Kidney epithelial cell (primary cell): Measurements from ENCODE around the gene AFF3. TPM values are rescaled to one million over a fixed set of nuclear protein-coding genes. Genes with fewer than 3 reads are reported as not detected.
"Not testable (repeated sequence)": the region's sequence is repeated elsewhere in the genome, so short reads cannot be mapped to it uniquely, and the experiment has no call there.

Experiments
- DNase-seq: peaks from one replicate; pipeline ENCODE4 v3.0.0-alpha.2; 2010; ENCODE audit warnings: low read depth
- H3K27me3 ChIP-seq: 2 replicates; pipeline ENCODE4 v1.6.0; 2011; ENCODE audit warnings: low read length; ENCODE audit not compliant: control insufficient read depth, insufficient read depth
- H3K36me3 ChIP-seq: 2 replicates; pipeline ENCODE4 v1.5.1; 2011; ENCODE audit warnings: low read length; ENCODE audit not compliant: control insufficient read depth, insufficient read depth
- H3K4me3 ChIP-seq: 2 replicates; pipeline ENCODE4 v1.5.1; 2011; ENCODE audit warnings: low read depth, mild to moderate bottlenecking, control low read depth, low read length
- total RNA-seq: library from RNA; depleted of rRNA; stranded (reverse); fragments of >200 nt; gene quantifications from 2 replicates; pipeline ENCODE4 v1.2.3, GENCODE V29; 2015
- TF ChIP-seq, protein P1 (sequence below): IDR thresholded peaks from 2 replicates; pipeline ENCODE4 v1.5.1; 2011; ENCODE audit warnings: mild to moderate bottlenecking, moderate library complexity, low read length, control low read depth, inconsistent platforms; ENCODE audit not compliant: insufficient read depth, poor library complexity, severe bottlenecking

AFF3 gene
- total RNA-seq, 1 donor from 2014 or later = 13.9 TPM

- no peak overlapping the region for H3K4me3 ChIP-seq
- TF ChIP-seq, protein P1, sequence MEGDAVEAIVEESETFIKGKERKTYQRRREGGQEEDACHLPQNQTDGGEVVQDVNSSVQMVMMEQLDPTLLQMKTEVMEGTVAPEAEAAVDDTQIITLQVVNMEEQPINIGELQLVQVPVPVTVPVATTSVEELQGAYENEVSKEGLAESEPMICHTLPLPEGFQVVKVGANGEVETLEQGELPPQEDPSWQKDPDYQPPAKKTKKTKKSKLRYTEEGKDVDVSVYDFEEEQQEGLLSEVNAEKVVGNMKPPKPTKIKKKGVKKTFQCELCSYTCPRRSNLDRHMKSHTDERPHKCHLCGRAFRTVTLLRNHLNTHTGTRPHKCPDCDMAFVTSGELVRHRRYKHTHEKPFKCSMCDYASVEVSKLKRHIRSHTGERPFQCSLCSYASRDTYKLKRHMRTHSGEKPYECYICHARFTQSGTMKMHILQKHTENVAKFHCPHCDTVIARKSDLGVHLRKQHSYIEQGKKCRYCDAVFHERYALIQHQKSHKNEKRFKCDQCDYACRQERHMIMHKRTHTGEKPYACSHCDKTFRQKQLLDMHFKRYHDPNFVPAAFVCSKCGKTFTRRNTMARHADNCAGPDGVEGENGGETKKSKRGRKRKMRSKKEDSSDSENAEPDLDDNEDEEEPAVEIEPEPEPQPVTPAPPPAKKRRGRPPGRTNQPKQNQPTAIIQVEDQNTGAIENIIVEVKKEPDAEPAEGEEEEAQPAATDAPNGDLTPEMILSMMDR = no peak
- H3K36me3 ChIP-seq = no peaks in the 10 kb centered on the region
- no peaks in the 10 kb centered on the region for H3K27me3 ChIP-seq
- DNase-seq = no peak
Measured at GRCh38 chr2:99949963-99950362, 192.4 kb downstream of the AFF3 start.

DNA sequence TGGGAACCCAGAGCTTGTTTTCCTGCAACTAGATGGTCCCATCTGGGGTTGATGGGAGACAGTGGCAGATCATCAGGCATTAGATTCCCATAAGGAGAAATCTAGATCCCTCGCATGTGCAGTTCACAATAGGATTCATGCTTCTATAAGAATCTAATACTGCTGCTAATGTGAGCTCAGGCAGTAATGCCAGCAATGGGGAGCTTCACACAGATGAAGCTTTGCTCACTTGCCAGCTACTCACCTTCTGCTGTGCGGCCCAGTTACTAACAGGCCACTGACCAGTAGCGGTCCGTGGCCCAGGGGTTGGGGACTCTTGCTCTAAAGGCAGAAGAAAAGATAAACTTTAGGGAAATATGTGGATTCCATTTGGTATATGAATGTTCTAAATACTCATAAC, 192.9 kb downstream of the AFF3 start:
- DNase-seq = no peak
- Histone ChIP-seq H3K4me3 (no peak overlapping the region), H3K27me3 (no peaks in the 10 kb centered on the region), H3K36me3 (no peaks in the 10 kb centered on the region)
- TF ChIP-seq, protein P1 = no peak

DNA sequence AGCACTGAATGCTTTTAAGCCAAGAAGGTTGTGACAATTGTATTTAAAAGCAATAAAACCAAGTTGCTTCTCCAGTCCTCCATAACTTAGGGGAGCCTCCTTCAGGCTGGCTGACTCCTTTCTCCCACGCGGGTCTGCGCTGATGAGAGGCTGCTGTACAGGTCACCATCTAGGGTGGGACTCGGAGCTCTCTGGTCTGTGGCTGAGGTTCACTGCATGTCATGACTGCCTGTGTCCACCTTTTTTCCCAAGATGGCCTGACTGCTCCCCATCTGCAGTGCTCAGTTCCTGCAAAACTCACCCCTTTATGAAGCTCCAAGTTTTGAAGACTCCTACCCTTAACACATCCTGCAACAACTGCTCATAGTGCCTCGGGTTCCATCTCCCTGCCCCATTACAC, 194.4 kb downstream of the AFF3 start:
- TF ChIP-seq, protein P1 = no peak
- Histone ChIP-seq H3K4me3 (no peak overlapping the region), H3K36me3 (no peaks in the 10 kb centered on the region), H3K27me3 (no peaks in the 10 kb centered on the region)
- no peak for DNase-seq

- H3K36me3 ChIP-seq, H3K27me3 ChIP-seq, H3K4me3 ChIP-seq, DNase-seq: not testable (repeated sequence)
Measured at GRCh38 chr2:99947366-99947765, 195.0 kb downstream of the AFF3 start.

DNA sequence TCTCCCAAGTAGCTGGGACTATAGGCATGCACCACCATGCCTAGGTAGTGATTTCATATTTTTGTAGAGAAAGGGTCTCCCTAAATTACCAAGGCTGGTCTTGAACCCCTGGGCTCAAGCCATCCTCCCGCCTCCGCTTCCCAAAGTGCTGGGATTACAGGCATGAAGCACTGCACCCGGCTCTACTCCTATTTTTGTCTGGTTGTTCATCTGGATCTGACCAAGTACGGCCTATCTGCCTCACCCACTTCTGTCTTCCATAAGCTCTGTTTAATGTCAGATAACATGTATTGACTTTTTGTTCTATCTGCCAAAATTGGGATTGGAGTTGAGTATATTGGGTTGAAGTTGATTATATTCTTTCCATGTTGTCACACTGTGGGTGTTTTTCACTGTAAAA, 198.4 kb downstream of the AFF3 start:
- Histone ChIP-seq H3K36me3 (no peaks in the 10 kb centered on the region), H3K4me3 (no peak overlapping the region), H3K27me3 (no peaks in the 10 kb centered on the region)
- TF ChIP-seq, protein P1 = no peak
- DNase-seq = no peak

DNA sequence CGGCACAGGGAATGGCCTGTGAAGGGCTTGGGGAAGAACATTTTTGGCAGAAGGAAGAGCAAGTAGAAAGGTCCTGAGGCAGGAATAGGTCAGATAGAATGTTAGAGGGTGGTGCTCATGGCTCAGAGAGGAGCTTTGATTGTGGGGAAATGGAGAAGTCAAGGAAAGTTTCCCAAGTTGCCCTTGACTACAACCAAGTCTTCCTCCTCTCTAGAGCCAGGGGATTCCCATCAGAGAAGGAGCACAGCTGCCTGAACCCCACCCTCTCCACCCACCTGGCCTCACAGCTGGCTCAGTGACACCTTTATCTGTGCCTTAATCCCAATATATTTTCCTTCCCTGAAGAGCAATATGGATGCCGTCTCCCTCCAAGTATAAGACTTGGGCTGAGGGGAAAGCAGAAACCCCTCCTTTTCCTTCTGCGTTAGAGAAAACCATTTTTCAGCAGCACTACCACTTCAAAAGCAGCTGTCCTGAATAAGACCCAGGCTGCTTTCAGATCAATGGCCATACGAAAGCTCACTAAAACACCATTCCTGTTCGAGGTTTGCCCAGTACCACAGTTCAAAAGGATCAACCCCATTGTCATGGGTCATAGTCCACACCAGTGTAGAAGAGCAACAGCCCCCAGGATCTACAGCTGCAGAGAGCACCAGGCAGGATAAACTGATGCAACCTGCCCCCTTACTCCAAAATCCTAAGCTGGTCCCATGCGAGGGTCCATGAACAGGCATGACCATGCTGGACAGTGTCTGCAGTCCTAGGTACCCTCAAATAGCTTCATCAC, 199.6 kb downstream of the AFF3 start:
- no peaks in the 10 kb centered on the region for H3K27me3 ChIP-seq
- TF ChIP-seq, protein P1 = no peak
- H3K4me3 ChIP-seq = no peak overlapping the region
- DNase-seq = no peak
- H3K36me3 ChIP-seq = no peaks in the 10 kb centered on the region
